H1 (cell line): ENCODE results near the gene RHEX. TPM values are rescaled to one million over a fixed set of nuclear protein-coding genes. Genes with fewer than 3 reads are reported as not detected.

Experiments
- CTCF ChIA-PET: fragments of 300-600 bp; sonication (Branson Sonifier 250); formaldehyde crosslinking; loops from one replicate; lab custom pipeline; 2021; ENCODE audit not compliant: partially characterized antibody; lab: Charles Lee
- POLR2A ChIA-PET: fragments of 300-600 bp; sonication (Branson Sonifier 250); formaldehyde crosslinking; loops from one replicate; lab custom pipeline; 2021; ENCODE audit warnings: inconsistent platforms; ENCODE audit not compliant: partially characterized antibody; lab: Charles Lee
- DNase-seq, 2 experiments: peaks; one replicate each; pipeline versions ENCODE4 v3.0.0 to v3.0.0-alpha.2; 2010 to 2022; ENCODE audit warnings: low spot score in 2 of 2, low read depth in 1 of 2, mixed read lengths in 1 of 2
- FAIRE-seq: peaks from 2 replicates; lab custom pipeline; 2011; peaks lifted over from hg19 to GRCh38; lab: Jason Lieb, UNC
- H2AFZ ChIP-seq: 2 replicates; pipeline ENCODE4 v1.8.1; 2012; ENCODE audit warnings: low read length, inconsistent platforms
- H2AK5ac ChIP-seq: 2 replicates; pipeline ENCODE4 v1.6.1; 2013; ENCODE audit warnings: low read depth, low read length
- H2BK120ac ChIP-seq: replicated peaks from 2 replicates; pipeline ENCODE3; 2013; ENCODE audit warnings: low read depth, low read length, inconsistent platforms
- H2BK12ac ChIP-seq: 2 replicates; pipeline ENCODE4 v1.6.1; 2013; ENCODE audit warnings: low read depth, low read length
- H2BK15ac ChIP-seq: 2 replicates; pipeline ENCODE4 v1.6.1; 2013; ENCODE audit warnings: low read length
- H2BK20ac ChIP-seq: 2 replicates; pipeline ENCODE4 v1.6.1; 2013; ENCODE audit warnings: low read length
- H2BK5ac ChIP-seq: 2 replicates; pipeline ENCODE4 v1.6.1; 2013; ENCODE audit warnings: low read depth, low read length
- H3K14ac ChIP-seq: 2 replicates; pipeline ENCODE4 v1.6.1; 2013; ENCODE audit warnings: inconsistent platforms; ENCODE audit not compliant: insufficient read length
- H3K18ac ChIP-seq: 2 replicates; pipeline ENCODE4 v1.6.1; 2013; ENCODE audit warnings: low read length; ENCODE audit errors: extremely low read depth
- H3K23ac ChIP-seq: 2 replicates; pipeline ENCODE4 v1.6.1; 2013; ENCODE audit warnings: inconsistent platforms; ENCODE audit not compliant: insufficient read length
- H3K23me2 ChIP-seq: 2 replicates; pipeline ENCODE4 v1.6.1; 2013; ENCODE audit warnings: low read depth, low read length
- H3K27ac ChIP-seq: 2 replicates; pipeline ENCODE4 v1.6.1; 2011; ENCODE audit warnings: low read depth, low read length, inconsistent platforms
- H3K27me3 ChIP-seq, 4 experiments: replicated peaks in 1 of 4; 1 replicate in 1 of 4; 2 replicates in 3 of 4; pipeline versions ENCODE4 v1.6.1 to v1.8.1; 2011 to 2013; ENCODE audit warnings: low read length in 3 of 4, mild to moderate bottlenecking in 3 of 4, inconsistent platforms in 2 of 4, mixed read lengths in 2 of 4, moderate library complexity in 1 of 4; ENCODE audit not compliant: control insufficient read depth in 3 of 4, insufficient read depth in 3 of 4; ENCODE audit errors: extremely low read depth in 1 of 4
- H3K36me3 ChIP-seq, 4 experiments: 2 replicates each; pipeline versions ENCODE4 v1.6.1 to v1.8.1; 2011 to 2013; ENCODE audit warnings: mild to moderate bottlenecking in 4 of 4, low read length in 3 of 4, moderate library complexity in 2 of 4, control low read depth in 1 of 4, inconsistent platforms in 1 of 4; ENCODE audit not compliant: insufficient read depth in 4 of 4, control insufficient read depth in 2 of 4
- H3K4ac ChIP-seq: replicated peaks from 2 replicates; pipeline ENCODE3; 2013; ENCODE audit warnings: low read length, low read depth, mixed read lengths, inconsistent platforms; ENCODE audit not compliant: insufficient read length
- H3K4me1 ChIP-seq, 4 experiments: replicated peaks in 1 of 4; 1 replicate in 1 of 4; 2 replicates in 3 of 4; pipeline versions ENCODE4 v1.6.1 to v1.8.1; 2011 to 2013; ENCODE audit warnings: low read length in 3 of 4, inconsistent platforms in 2 of 4, mixed read lengths in 1 of 4; ENCODE audit not compliant: insufficient read depth in 4 of 4, control insufficient read depth in 3 of 4
- H3K4me2 ChIP-seq, 2 experiments: 2 replicates each; pipeline versions ENCODE4 v1.6.1 to v1.8.1; 2011 to 2013; ENCODE audit warnings: low read depth in 2 of 2, low read length in 2 of 2, control low read depth in 1 of 2, inconsistent platforms in 1 of 2, mild to moderate bottlenecking in 1 of 2; ENCODE audit not compliant: insufficient read depth in 1 of 2
- H3K4me3 ChIP-seq, 4 experiments: fragments of 200-600, 300-600 bp in 1 of 4; sonication (generic), shearing (Covaris generic), sonication (Bioruptor Twin) in 1 of 4; 2 replicates each; pipeline versions ENCODE4 v1.5.1 to v1.8.1; 2011 to 2016; ENCODE audit warnings: low read length in 4 of 4, low read depth in 3 of 4, control low read depth in 2 of 4, inconsistent platforms in 2 of 4, mild to moderate bottlenecking in 2 of 4, mixed read lengths in 1 of 4, moderate library complexity in 1 of 4; ENCODE audit not compliant: insufficient read depth in 2 of 4; ENCODE audit errors: extremely low read depth in 1 of 4
- H3K56ac ChIP-seq: replicated peaks from 2 replicates; pipeline ENCODE3; 2013; ENCODE audit warnings: low read depth, mild to moderate bottlenecking, mixed read lengths, low read length, inconsistent platforms; ENCODE audit not compliant: insufficient read length
- H3K79me1 ChIP-seq: 2 replicates; pipeline ENCODE4 v1.6.1; 2013; ENCODE audit warnings: low read depth, low read length, control low read depth
- H3K79me2 ChIP-seq, 2 experiments: 2 replicates each; pipeline versions ENCODE4 v1.6.1 to v1.8.1; 2012 to 2013; ENCODE audit warnings: low read length in 2 of 2, mild to moderate bottlenecking in 2 of 2, inconsistent platforms in 1 of 2; ENCODE audit not compliant: insufficient read depth in 2 of 2, control insufficient read depth in 1 of 2
- H3K9ac ChIP-seq, 4 experiments: replicated peaks in 1 of 4; 1 replicate in 1 of 4; 2 replicates in 3 of 4; pipeline versions ENCODE4 v1.6.1 to v1.8.1; 2011 to 2013; ENCODE audit warnings: low read depth in 3 of 4, low read length in 3 of 4, control low read depth in 2 of 4, mild to moderate bottlenecking in 2 of 4, moderate library complexity in 2 of 4, inconsistent platforms in 1 of 4; ENCODE audit errors: extremely low read depth in 1 of 4
- H3K9me3 ChIP-seq, 2 experiments: 2 replicates each; pipeline versions ENCODE4 v1.6.1 to v1.8.1; 2012 to 2013; ENCODE audit warnings: mild to moderate bottlenecking in 2 of 2, moderate library complexity in 2 of 2, control low read depth in 1 of 2, inconsistent platforms in 1 of 2, low read depth in 1 of 2, low read length in 1 of 2, mixed read lengths in 1 of 2; ENCODE audit not compliant: insufficient read depth in 2 of 2
- H4K20me1 ChIP-seq, 2 experiments: replicated peaks in 1 of 2; 2 replicates each; pipeline versions ENCODE3 to v1.8.1; 2011 to 2013; ENCODE audit warnings: inconsistent platforms in 2 of 2, low read length in 2 of 2, mild to moderate bottlenecking in 1 of 2; ENCODE audit not compliant: insufficient read depth in 2 of 2, control insufficient read depth in 1 of 2
- H4K5ac ChIP-seq: 2 replicates; pipeline ENCODE4 v1.6.1; 2013; ENCODE audit warnings: low read length, low read depth, mixed read lengths, inconsistent platforms; ENCODE audit not compliant: insufficient read length
- H4K8ac ChIP-seq: 2 replicates; pipeline ENCODE4 v1.8.0; 2013; ENCODE audit warnings: mild to moderate bottlenecking, moderate library complexity, low read length, inconsistent platforms; ENCODE audit not compliant: insufficient read depth; ENCODE audit errors: extremely low read depth
- H4K91ac ChIP-seq: replicated peaks from 2 replicates; pipeline ENCODE3; 2013; ENCODE audit warnings: low read length, mixed read lengths, inconsistent platforms; ENCODE audit not compliant: insufficient read length
- ATF3 ChIP-seq: IDR thresholded peaks from 2 replicates; pipeline ENCODE4 v1.6.1; 2011; ENCODE audit warnings: low read depth, mild to moderate bottlenecking, low read length; ENCODE audit not compliant: insufficient read depth
- CHD1 ChIP-seq: IDR thresholded peaks from 2 replicates; pipeline ENCODE4 v1.6.1; 2012; ENCODE audit warnings: low read depth, low read length, improper control_type of control experiment
- CTBP2 ChIP-seq: IDR thresholded peaks from 2 replicates; pipeline ENCODE4 v1.7.0; 2011; ENCODE audit warnings: borderline replicate concordance, mild to moderate bottlenecking, moderate library complexity, mixed read lengths, low read length; ENCODE audit not compliant: insufficient read depth, insufficient read length
- EZH2 ChIP-seq: fragments of 200-600 bp; sonication (generic); IDR thresholded peaks from 2 replicates; pipeline ENCODE4 v1.7.1; 2012; ENCODE audit warnings: low read depth, mild to moderate bottlenecking, moderate library complexity, low read length, inconsistent platforms; ENCODE audit not compliant: severe bottlenecking
- GABPA ChIP-seq: IDR thresholded peaks from 2 replicates; pipeline ENCODE4 v1.6.1; 2011; ENCODE audit warnings: mild to moderate bottlenecking, low read length, moderate library complexity, borderline replicate concordance; ENCODE audit not compliant: insufficient read depth
- HDAC6 ChIP-seq: IDR thresholded peaks from one replicate; pipeline ENCODE4 v1.7.1; 2012; ENCODE audit warnings: low read depth, mild to moderate bottlenecking, inconsistent platforms, low read length, moderate library complexity
- NANOG ChIP-seq: IDR thresholded peaks from 2 replicates; pipeline ENCODE4 v1.6.1; 2011; ENCODE audit warnings: low read length, low read depth, mild to moderate bottlenecking, inconsistent platforms; ENCODE audit not compliant: insufficient read depth, poor library complexity, severe bottlenecking
- NRF1 ChIP-seq: IDR thresholded peaks from 2 replicates; pipeline ENCODE4 v1.6.1; 2011; ENCODE audit warnings: mild to moderate bottlenecking, low read depth, low read length, improper control_type of control experiment
- RAD21 ChIP-seq, 2 experiments: IDR thresholded peaks in 1 of 2; conservative IDR thresholded peaks in 1 of 2; 2 replicates each; pipeline ENCODE4 v1.6.1; 2011; ENCODE audit warnings: low read depth in 2 of 2, low read length in 2 of 2, improper control_type of control experiment in 1 of 2, inconsistent platforms in 1 of 2, mild to moderate bottlenecking in 1 of 2, moderate library complexity in 1 of 2
- RBBP5 ChIP-seq: IDR thresholded peaks from 2 replicates; pipeline ENCODE4 v1.7.1; 2012; ENCODE audit warnings: low read depth, mild to moderate bottlenecking, inconsistent platforms, low read length, moderate library complexity, borderline replicate concordance
- SIRT6 ChIP-seq: IDR thresholded peaks from one replicate; pipeline ENCODE4 v1.7.1; 2012; ENCODE audit warnings: low read length, inconsistent platforms
- SIX5 ChIP-seq: IDR thresholded peaks from 2 replicates; pipeline ENCODE4 v1.6.1; 2011; ENCODE audit warnings: mild to moderate bottlenecking, low read depth, low read length
- TBP ChIP-seq: IDR thresholded peaks from 2 replicates; pipeline ENCODE4 v1.6.1; 2011; ENCODE audit warnings: low read depth, low read length, improper control_type of control experiment
- TEAD4 ChIP-seq: IDR thresholded peaks from 2 replicates; pipeline ENCODE4 v1.6.1; 2012; ENCODE audit warnings: low read depth, low read length, inconsistent platforms, mixed read lengths
- YY1 ChIP-seq: IDR thresholded peaks from 2 replicates; pipeline ENCODE4 v1.6.1; 2011; ENCODE audit warnings: low read depth, mild to moderate bottlenecking, low read length
- polyA plus RNA-seq, 7 experiments: library from polyadenylated mRNA; depleted of rRNA in 3 of 7; stranded (reverse) in 5 of 7; unstranded in 2 of 7; fragments of >200 nt in 5 of 7; fragments of 200-250 nt in 2 of 7; gene quantifications; 1 replicate in 5 of 7; 2 replicates in 1 of 7; 4 replicates in 1 of 7; pipeline versions ENCODE4 v1.2.1 to v1.2.3, GENCODE V29; 2011 to 2013; ENCODE audit warnings: missing spikeins in 2 of 7, mixed read lengths in 2 of 7
- total RNA-seq: library from RNA; stranded (reverse); fragmentation: NEBNext Ultra II Directional; extraction: Animal tissue kit (Norgen Biotek cat#: 25700); gene quantifications from 2 replicates; pipeline ENCODE4 v1.2.1, GENCODE V29; 2021

The RHEX gene
- total and polyA plus RNA-seq, 2 of the 8 experiments (the other 6 are each of a cell fraction or from before 2014, with no cell fraction given) = not detected

GRCh38 chr1:206122686-206123085, 69.7 kb downstream of the RHEX start:
- FAIRE-seq = no peak
- Histone ChIP-seq H3K27ac (no peak overlapping the region), H3K56ac (no peak overlapping the region), H2BK15ac (no peak overlapping the region), H3K9ac (no peak overlapping the region), H3K18ac (no peak overlapping the region), H4K8ac (no peak overlapping the region), H3K27me3 (peaks cover 3 to 7% (median 7%) of the 10 kb centered on the region in 4 experiments; a peak in 6 of 7 replicates), H2AK5ac (no peak overlapping the region), H2BK20ac (no peak overlapping the region), H3K23me2 (peaks cover 5% of the 10 kb centered on the region), H2BK12ac (no peak overlapping the region), H4K20me1 (no peaks in the 10 kb centered on the region), H2BK120ac (no peak overlapping the region), H3K4me1 (peaks cover 0 to 2% (median 0%) of the 10 kb centered on the region in 4 experiments; a peak in 2 of 7 replicates), H3K36me3 (no peaks in the 10 kb centered on the region), H3K4me2 (no peak overlapping the region), H4K91ac (no peak overlapping the region), H4K5ac (no peak overlapping the region), H3K79me2 (no peaks in the 10 kb centered on the region), H2AFZ (no peak overlapping the region), H3K14ac (no peak overlapping the region), H3K9me3 (no peaks in the 10 kb centered on the region; a peak in 2 of 4 replicates), H3K4me3 (no peak overlapping the region), H2BK5ac (no peak overlapping the region), H3K23ac (no peak overlapping the region), H3K4ac (no peak overlapping the region), H3K79me1 (no peaks in the 10 kb centered on the region)
- ChIA-PET CTCF (no interaction called here), POLR2A (no interaction called here)
- no peak for DNase-seq
- TF ChIP-seq SIRT6 = no peak
- TF ChIP-seq CTBP2 = no peak
- no peak for TF ChIP-seq RAD21 (IDR thresholded peaks at IDR 0.05 in 1 of 2, conservative IDR thresholded peaks at IDR 0.05 in 1 of 2; ENCODE audit: low read depth in 2 of 2, low read length in 2 of 2)
- no peak for TF ChIP-seq SIX5
- no peak for TF ChIP-seq GABPA
- no peak for TF ChIP-seq ATF3
- no peak for TF ChIP-seq NANOG
- TF ChIP-seq RBBP5 = no peak
- TF ChIP-seq NRF1 = no peak
- no peak for TF ChIP-seq EZH2
- TF ChIP-seq TEAD4 = no peak
- TF ChIP-seq HDAC6 = no peak
- TF ChIP-seq CHD1 = no peak
- TF ChIP-seq TBP = no peak
- TF ChIP-seq YY1 = no peak
